ENCODE data around the gene TASL. TPM values are rescaled to one million over a fixed set of nuclear protein-coding genes. Genes with fewer than 3 reads are reported as not detected.

TASL gene, protein sequence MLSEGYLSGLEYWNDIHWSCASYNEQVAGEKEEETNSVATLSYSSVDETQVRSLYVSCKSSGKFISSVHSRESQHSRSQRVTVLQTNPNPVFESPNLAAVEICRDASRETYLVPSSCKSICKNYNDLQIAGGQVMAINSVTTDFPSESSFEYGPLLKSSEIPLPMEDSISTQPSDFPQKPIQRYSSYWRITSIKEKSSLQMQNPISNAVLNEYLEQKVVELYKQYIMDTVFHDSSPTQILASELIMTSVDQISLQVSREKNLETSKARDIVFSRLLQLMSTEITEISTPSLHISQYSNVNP
- not detected in 2 replicates for total RNA-seq (2012; rRNA removed)

DNA sequence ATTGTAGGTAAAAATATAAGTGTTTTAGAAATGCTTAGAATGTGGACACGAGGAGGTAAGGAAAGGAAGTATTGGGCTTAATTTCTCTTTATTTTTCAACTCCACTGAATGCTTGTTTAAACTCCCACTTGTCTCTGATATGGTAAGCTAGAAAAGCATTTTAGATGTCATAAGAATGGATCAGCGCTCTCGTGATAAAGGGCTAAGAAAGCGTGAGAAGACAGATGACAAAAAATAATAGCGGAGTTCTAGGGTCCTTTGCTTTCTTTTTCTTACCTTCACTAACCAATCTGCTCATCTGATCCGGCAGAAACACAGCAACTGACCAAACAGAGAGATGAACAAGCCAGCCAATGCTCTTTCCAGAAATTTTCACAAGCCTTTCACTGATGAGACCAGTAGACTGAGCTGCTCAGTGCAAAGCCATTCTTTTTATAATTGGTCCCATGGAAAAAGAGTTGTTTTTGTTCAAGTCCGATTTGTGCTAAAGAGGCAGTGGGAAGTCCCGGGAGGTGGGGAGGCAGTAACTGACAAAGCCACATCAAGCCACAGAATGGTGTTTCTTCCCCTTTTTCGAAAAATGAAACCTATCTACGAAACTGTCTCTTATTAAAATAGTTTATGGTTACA lies at the start of gene TASL:
TASL (minus strand) TSS at position 405 of the 630 bp plus-strand sequence. CDS start 17,411 bp downstream, outside the sequence.
- Histone ChIP-seq H3K4me3 (ENCODE audit: low read length) (no peak within 1 kb of the TSS), H3K4me1 (ENCODE audit: control insufficient read depth, insufficient read depth, low read length) (no peaks in the 10 kb centered on the region), H3K4me2 (ENCODE audit: low read length) (no peak within 1 kb of the TSS), H3K36me3 (ENCODE audit: insufficient read depth, low read length) (no peaks in the 10 kb centered on the region), H3K9ac (ENCODE audit: low read depth, low read length) (no peak within 1 kb of the TSS), H3K9me3 (replicated peaks; ENCODE audit: low read length) (no peaks in the 10 kb centered on the region), H3K27me3 (ENCODE audit: control insufficient read depth, insufficient read depth, low read length) (no peaks in the 10 kb centered on the region)

DNA sequence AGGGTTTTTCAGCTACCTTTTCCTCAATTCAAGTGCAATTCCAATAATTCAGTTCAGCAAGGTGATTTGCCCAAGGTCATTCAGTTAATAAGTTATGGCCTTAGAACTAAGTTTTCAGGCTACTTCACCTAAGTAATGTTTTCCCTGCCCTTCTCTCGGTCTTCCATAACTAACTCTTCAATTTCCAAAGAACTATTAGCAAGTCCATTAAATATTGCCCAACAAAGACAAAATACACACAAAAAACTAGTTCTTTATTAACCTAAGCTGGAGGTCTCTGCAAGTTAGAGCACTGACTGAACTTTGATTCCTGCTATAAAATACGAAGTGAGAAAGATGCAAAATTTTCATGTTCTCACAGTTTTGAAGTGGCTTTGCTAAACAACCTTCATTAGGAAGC lies 48.8 kb upstream of the TASL start:
- H3K9me3 ChIP-seq (replicated peaks; ENCODE audit: low read length): peaks cover 8% of the 10 kb centered on the region
- no peak overlapping the region for H3K9ac ChIP-seq (ENCODE audit: low read depth, low read length)
- H3K36me3 ChIP-seq (ENCODE audit: insufficient read depth, low read length): no peaks in the 10 kb centered on the region
- no peaks in the 10 kb centered on the region for H3K4me1 ChIP-seq (ENCODE audit: control insufficient read depth, insufficient read depth, low read length)
- no peak overlapping the region for H3K4me3 ChIP-seq (ENCODE audit: low read length)
- no peaks in the 10 kb centered on the region for H3K27me3 ChIP-seq (ENCODE audit: control insufficient read depth, insufficient read depth, low read length)
- no peak overlapping the region for H3K4me2 ChIP-seq (ENCODE audit: low read length)

DNA sequence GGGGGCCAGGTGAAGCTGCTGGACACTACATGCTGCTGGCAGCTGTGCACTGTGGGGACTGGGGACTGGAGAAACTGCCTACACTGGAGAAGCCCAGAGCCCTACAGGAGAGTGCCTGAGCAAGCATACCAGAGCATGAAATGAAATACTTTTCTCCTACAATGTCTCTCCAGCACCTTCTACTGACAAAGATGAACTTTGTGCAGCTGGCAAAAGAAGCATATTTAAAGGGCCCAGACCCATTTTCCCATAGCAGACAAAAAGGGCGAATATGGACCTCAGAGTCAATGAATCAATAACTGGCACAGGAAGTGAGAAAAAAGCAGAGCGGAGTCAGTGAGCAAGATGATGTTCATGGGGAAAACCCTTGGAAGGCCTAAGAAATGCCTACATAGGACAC lies 44.8 kb upstream of the TASL start:
- Histone ChIP-seq H3K36me3 (ENCODE audit: insufficient read depth, low read length) (no peaks in the 10 kb centered on the region), H3K4me1 (ENCODE audit: control insufficient read depth, insufficient read depth, low read length) (peaks cover 3% of the 10 kb centered on the region), H3K9ac (ENCODE audit: low read depth, low read length) (no peak overlapping the region), H3K9me3 (replicated peaks; ENCODE audit: low read length) (peaks cover 8% of the 10 kb centered on the region), H3K4me2 (ENCODE audit: low read length) (no peak overlapping the region), H3K4me3 (ENCODE audit: low read length) (no peak overlapping the region), H3K27me3 (ENCODE audit: control insufficient read depth, insufficient read depth, low read length) (no peaks in the 10 kb centered on the region)

DNA sequence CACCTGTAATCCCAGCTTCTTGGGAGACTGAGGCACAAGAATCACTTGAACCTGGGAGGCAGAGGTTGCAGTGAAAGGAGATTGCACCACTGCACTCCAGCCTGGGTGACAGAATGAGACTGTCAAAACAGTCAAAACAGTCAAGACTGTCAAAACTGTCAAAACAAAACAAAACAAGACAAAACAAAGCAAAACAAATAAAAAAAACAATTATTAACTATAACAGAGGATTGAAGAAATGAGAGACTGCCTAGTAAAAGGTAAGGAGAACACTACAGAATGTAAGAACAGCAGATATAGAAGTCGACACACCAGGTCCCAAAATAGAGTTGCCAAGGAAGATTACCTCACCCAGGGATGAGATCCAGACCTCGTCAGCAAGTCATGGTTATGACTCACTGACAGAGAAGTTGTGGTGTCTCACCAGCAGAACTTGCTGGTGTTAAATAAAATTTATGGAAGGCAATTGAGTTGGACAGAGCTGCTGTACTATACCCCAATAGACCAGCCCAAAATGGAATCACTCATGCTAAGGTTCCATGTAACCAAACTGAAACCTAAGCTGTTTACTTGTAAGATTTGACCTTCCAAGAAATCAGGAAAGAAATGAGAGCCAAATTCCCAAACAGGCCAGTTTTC lies 43.5 kb upstream of the TASL start:
- no peak overlapping the region for H3K4me3 ChIP-seq (ENCODE audit: low read length)
- H3K36me3 ChIP-seq (ENCODE audit: insufficient read depth, low read length): no peaks in the 10 kb centered on the region
- H3K27me3 ChIP-seq (ENCODE audit: control insufficient read depth, insufficient read depth, low read length): no peaks in the 10 kb centered on the region
- H3K9me3 ChIP-seq (replicated peaks; ENCODE audit: low read length): peaks cover 8% of the 10 kb centered on the region
- H3K4me2 ChIP-seq (ENCODE audit: low read length): no peak overlapping the region
- no peak overlapping the region for H3K9ac ChIP-seq (ENCODE audit: low read depth, low read length)
- peaks cover 3% of the 10 kb centered on the region for H3K4me1 ChIP-seq (ENCODE audit: control insufficient read depth, insufficient read depth, low read length)

DNA sequence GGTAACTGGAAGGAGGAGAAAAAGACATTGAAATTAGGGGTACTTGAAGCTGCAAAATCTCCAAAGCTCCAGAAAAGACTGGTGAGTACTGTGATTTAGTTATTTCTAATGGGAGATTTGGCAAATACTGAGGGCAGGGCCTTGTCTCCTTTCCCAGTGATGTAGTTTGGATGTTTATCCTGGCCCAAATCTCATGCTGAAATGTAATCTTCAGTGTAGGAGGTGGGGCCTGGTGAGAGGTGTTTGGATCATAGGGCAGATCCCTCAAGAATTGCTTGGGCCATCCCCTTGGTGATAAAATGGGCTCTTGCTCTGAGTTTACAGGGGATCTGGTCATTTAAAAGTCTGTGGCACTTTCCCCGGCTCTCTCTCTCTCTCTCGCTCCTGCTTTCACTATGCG lies 42.6 kb upstream of the TASL start:
- peaks cover 3% of the 10 kb centered on the region for H3K4me1 ChIP-seq (ENCODE audit: control insufficient read depth, insufficient read depth, low read length)
- H3K9ac ChIP-seq (ENCODE audit: low read depth, low read length): no peak overlapping the region
- H3K36me3 ChIP-seq (ENCODE audit: insufficient read depth, low read length): no peaks in the 10 kb centered on the region
- no peak overlapping the region for H3K4me3 ChIP-seq (ENCODE audit: low read length)
- peaks cover 8% of the 10 kb centered on the region for H3K9me3 ChIP-seq (replicated peaks; ENCODE audit: low read length)
- H3K27me3 ChIP-seq (ENCODE audit: control insufficient read depth, insufficient read depth, low read length): no peaks in the 10 kb centered on the region
- no peak overlapping the region for H3K4me2 ChIP-seq (ENCODE audit: low read length)

DNA sequence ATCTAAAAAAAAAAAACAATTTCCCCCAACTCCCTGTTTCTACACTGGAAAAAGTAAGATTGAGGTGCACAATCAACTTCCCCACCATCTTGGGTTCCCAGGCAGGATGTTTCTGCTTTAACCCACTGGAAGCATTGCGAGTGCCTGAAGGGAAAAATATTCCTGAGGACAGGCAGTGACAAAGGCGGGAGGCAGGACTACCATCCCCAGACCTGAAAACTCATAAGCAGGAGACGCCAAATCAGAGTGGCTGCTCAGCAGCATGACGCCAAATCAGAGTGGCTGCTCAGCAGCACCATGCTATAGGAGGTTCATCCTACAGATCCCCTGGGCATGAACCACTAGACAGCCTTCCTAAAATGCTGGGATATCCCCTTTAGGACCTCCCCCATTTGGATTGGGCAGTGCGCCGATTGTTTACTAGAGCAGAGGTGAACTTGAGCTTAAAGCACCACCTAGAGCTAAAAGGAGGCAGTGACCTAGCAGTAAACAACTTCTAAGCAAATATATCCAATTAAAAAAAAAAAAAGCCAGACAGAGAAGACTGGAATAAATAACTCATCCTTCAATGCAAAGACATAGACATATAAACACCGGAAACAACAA lies 40.7 kb upstream of the TASL start:
- Histone ChIP-seq H3K4me2 (ENCODE audit: low read length) (no peak overlapping the region), H3K9ac (ENCODE audit: low read depth, low read length) (no peak overlapping the region)

DNA sequence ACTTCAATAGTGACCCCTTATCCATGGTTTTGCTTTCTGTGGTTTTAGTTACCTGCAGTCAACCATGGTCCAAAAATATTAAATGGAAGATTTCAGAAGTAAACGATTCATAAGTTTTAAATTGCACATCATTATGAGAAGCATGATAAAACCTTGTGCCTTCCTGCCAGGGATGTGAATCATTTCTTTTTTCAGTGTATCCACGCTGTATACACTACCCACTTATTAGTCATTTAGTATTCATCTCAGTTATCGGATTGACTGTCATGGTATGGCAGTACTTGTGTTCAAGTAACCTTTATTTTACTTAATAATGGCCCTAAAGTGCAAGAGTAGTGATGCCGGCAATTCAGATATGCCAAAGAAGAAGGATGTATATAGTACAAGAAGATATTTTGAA lies 37.7 kb upstream of the TASL start:
- Histone ChIP-seq H3K9ac (ENCODE audit: low read depth, low read length) (no peak overlapping the region), H3K9me3 (replicated peaks; ENCODE audit: low read length) (no peaks in the 10 kb centered on the region), H3K4me3 (ENCODE audit: low read length) (no peak overlapping the region), H3K4me1 (ENCODE audit: control insufficient read depth, insufficient read depth, low read length) (no peaks in the 10 kb centered on the region), H3K27me3 (ENCODE audit: control insufficient read depth, insufficient read depth, low read length) (no peaks in the 10 kb centered on the region), H3K36me3 (ENCODE audit: insufficient read depth, low read length) (no peaks in the 10 kb centered on the region), H3K4me2 (ENCODE audit: low read length) (no peak overlapping the region)

More for the DNA sequence above, 40.7 kb upstream of the TASL start:
- Histone ChIP-seq H3K4me3 (ENCODE audit: low read length) (no peak overlapping the region), H3K27me3 (ENCODE audit: control insufficient read depth, insufficient read depth, low read length) (no peaks in the 10 kb centered on the region), H3K9me3 (replicated peaks; ENCODE audit: low read length) (peaks cover 8% of the 10 kb centered on the region), H3K36me3 (ENCODE audit: insufficient read depth, low read length) (no peaks in the 10 kb centered on the region), H3K4me1 (ENCODE audit: control insufficient read depth, insufficient read depth, low read length) (peaks cover 3% of the 10 kb centered on the region)

DNA sequence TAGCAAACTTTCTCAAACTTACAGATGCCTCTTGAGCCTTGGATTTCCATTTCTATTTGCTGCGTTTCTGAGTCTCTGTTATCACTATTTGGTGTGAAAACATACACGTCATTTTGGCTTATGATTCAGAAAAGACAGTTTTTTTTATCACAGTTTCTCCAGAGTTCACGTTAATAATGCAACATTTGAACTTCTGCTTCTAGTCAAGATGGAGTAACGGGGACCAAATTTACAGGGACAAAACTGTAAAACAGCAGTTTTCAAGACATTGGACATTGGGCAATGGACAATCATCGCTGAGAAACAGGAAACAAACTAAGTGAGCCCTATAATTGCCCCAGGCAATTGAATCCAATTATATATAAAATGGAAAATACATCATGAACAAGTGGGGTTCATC lies 36.2 kb upstream of the TASL start:
- H3K4me3 ChIP-seq (ENCODE audit: low read length): no peak overlapping the region
- H3K9me3 ChIP-seq (replicated peaks; ENCODE audit: low read length): no peaks in the 10 kb centered on the region
- no peaks in the 10 kb centered on the region for H3K4me1 ChIP-seq (ENCODE audit: control insufficient read depth, insufficient read depth, low read length)
- H3K27me3 ChIP-seq (ENCODE audit: control insufficient read depth, insufficient read depth, low read length): no peaks in the 10 kb centered on the region
- H3K36me3 ChIP-seq (ENCODE audit: insufficient read depth, low read length): no peaks in the 10 kb centered on the region
- H3K9ac ChIP-seq (ENCODE audit: low read depth, low read length): no peak overlapping the region
- no peak overlapping the region for H3K4me2 ChIP-seq (ENCODE audit: low read length)

DNA sequence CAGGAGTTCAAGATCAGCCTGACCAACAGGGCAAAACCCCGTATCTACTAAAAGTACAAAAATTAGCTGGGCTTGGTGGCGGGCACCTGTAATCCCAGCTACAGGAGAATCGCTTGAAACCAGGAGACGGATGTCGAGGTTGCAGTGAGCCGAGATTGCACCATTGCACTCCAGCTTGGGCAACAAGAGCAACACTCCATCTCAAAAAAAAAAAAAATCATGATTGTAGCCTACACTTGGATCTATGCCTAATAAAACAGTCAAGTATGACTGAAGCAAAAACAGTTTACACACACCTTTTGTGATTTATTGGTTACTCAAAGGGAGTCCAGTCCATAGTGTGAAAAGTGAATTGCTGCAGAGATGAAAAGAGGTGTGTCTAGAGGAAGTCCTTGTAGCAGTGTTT lies 34.7 kb upstream of the TASL start:
- no peak overlapping the region for H3K4me3 ChIP-seq (ENCODE audit: low read length)
- no peaks in the 10 kb centered on the region for H3K4me1 ChIP-seq (ENCODE audit: control insufficient read depth, insufficient read depth, low read length)
- no peak overlapping the region for H3K9ac ChIP-seq (ENCODE audit: low read depth, low read length)
- no peak overlapping the region for H3K4me2 ChIP-seq (ENCODE audit: low read length)
- no peaks in the 10 kb centered on the region for H3K36me3 ChIP-seq (ENCODE audit: insufficient read depth, low read length)
- no peaks in the 10 kb centered on the region for H3K27me3 ChIP-seq (ENCODE audit: control insufficient read depth, insufficient read depth, low read length)
- no peaks in the 10 kb centered on the region for H3K9me3 ChIP-seq (replicated peaks; ENCODE audit: low read length)

DNA sequence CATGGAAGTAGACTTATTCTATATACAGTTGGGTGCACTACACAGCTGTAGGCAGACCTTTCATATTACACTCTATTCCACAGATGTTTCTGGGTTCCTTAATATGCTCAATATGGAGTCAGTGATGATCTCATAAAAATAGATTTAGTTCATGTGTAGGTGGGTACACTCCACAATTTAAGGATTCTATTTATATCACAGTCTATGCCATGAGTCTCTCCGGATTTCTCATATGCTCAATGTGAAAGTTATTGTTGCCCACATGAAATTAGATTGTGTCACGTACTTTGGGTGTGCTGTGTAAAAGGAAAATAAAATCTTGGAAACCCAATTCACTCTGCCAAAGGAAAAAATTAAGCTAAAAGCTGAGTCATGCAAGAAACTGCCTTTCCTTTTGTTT lies 32.5 kb upstream of the TASL start:
- no peaks in the 10 kb centered on the region for H3K36me3 ChIP-seq (ENCODE audit: insufficient read depth, low read length)
- no peak overlapping the region for H3K4me2 ChIP-seq (ENCODE audit: low read length)
- H3K4me1 ChIP-seq (ENCODE audit: control insufficient read depth, insufficient read depth, low read length): no peaks in the 10 kb centered on the region
- H3K9ac ChIP-seq (ENCODE audit: low read depth, low read length): no peak overlapping the region
- no peak overlapping the region for H3K4me3 ChIP-seq (ENCODE audit: low read length)
- no peaks in the 10 kb centered on the region for H3K9me3 ChIP-seq (replicated peaks; ENCODE audit: low read length)
- H3K27me3 ChIP-seq (ENCODE audit: control insufficient read depth, insufficient read depth, low read length): no peaks in the 10 kb centered on the region

DNA sequence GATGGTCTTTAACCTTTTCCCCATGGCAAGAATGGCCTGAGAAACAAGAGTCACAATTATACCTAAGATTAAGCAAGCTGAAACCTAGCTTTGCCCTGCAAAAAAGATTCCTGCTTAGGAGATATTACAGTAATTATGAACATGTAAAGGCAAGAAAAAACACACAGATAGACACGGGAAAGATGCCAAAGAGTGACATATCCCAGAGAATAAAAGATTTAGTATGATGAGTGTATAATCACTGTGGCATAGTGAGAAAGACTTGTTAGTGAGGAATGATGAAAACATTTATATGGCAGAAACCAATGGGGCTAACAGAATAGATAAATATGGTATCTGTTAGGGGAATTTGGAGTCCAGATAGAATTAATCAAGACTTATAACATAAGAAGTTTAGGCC lies 29.6 kb upstream of the TASL start:
- Histone ChIP-seq H3K4me2 (ENCODE audit: low read length) (no peak overlapping the region), H3K9ac (ENCODE audit: low read depth, low read length) (no peak overlapping the region), H3K4me3 (ENCODE audit: low read length) (no peak overlapping the region), H3K9me3 (replicated peaks; ENCODE audit: low read length) (no peaks in the 10 kb centered on the region), H3K4me1 (ENCODE audit: control insufficient read depth, insufficient read depth, low read length) (no peaks in the 10 kb centered on the region), H3K27me3 (ENCODE audit: control insufficient read depth, insufficient read depth, low read length) (no peaks in the 10 kb centered on the region), H3K36me3 (ENCODE audit: insufficient read depth, low read length) (no peaks in the 10 kb centered on the region)

Measured in skeletal muscle satellite cell (primary cell).